Ishikawa (cell line): Measurements from ENCODE around the gene SDF2L1.

ENCODE experiments used
- CEBPB ChIP-seq: IDR thresholded peaks from 2 replicates; pipeline ENCODE4 v1.6.1; 2012
- CREB1 ChIP-seq: IDR thresholded peaks from 2 replicates; pipeline ENCODE4 v1.6.1; 2012; ENCODE audit warnings: low read depth
- EGR1 ChIP-seq: IDR thresholded peaks from 2 replicates; pipeline ENCODE4 v1.6.1; 2012
- FOXM1 ChIP-seq: IDR thresholded peaks from 2 replicates; pipeline ENCODE4 v1.6.1; 2012; ENCODE audit warnings: low read depth, borderline replicate concordance
- MAX ChIP-seq: IDR thresholded peaks from 2 replicates; pipeline ENCODE4 v1.6.1; 2012
- RAD21 ChIP-seq: IDR thresholded peaks from 2 replicates; pipeline ENCODE4 v1.6.1; 2012; ENCODE audit warnings: low read depth
- TCF12 ChIP-seq: IDR thresholded peaks from 2 replicates; pipeline ENCODE4 v1.6.1; 2012; ENCODE audit warnings: low read depth
- TEAD4 ChIP-seq: IDR thresholded peaks from 2 replicates; pipeline ENCODE4 v1.6.1; 2012
- USF1 ChIP-seq: IDR thresholded peaks from 2 replicates; pipeline ENCODE4 v1.6.1; 2012
- YY1 ChIP-seq: IDR thresholded peaks from 2 replicates; pipeline ENCODE4 v1.6.1; 2012; ENCODE audit warnings: low read depth
- ZBTB7A ChIP-seq: IDR thresholded peaks from 2 replicates; pipeline ENCODE4 v1.6.1; 2012; ENCODE audit warnings: low read depth

The SDF2L1 gene

GRCh38 chr22:21693333-21693998 lies 51.4 kb downstream of the SDF2L1 start:
- no peak for TF ChIP-seq FOXM1
- no peak for TF ChIP-seq RAD21
- no peak for TF ChIP-seq TEAD4
- TF ChIP-seq TCF12, result no peak
- TF ChIP-seq ZBTB7A, result no peak
- no peak for TF ChIP-seq CREB1
- no peak for TF ChIP-seq CEBPB
- no peak for TF ChIP-seq EGR1
- no peak for TF ChIP-seq MAX
- no peak for TF ChIP-seq USF1
- TF ChIP-seq YY1, result no peak
